ENCODE measurements around the gene TFDP3. TPM values are rescaled to one million over a fixed set of nuclear protein-coding genes. Genes with fewer than 3 reads are reported as not detected.
A peak's percentile ranks its signal among the peaks of the same experiment; 100 is the strongest.

Gene TFDP3
- total RNA-seq, 3 donors from 2014 or later = not detected

DNA sequence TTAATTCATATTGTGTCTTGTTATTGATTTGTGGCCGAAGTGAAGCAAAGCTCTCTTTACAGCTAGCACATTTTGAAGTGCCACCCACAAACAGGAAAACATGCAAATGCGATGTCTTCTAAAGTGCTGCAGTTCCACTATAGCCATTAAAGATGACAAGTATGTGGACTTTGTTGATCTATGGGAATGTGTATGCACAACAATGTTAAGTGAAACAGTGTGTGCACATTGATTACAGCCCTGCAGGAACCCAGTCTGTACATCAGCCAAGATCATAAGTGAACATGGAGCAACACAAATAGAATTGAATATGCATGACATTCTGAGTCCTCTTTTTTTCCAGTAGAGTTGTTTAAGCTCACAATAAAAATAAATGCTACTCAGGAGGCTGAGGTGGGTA is 43.0 kb downstream of the TFDP3 start:
- intact Hi-C loops (cut with DNase I, micrococcal nuclease) = loop anchor here in 1 of 2 donors (10.0 kb wide), 1 partner anchor 130 kb away; no protein-coding TSS in a partner anchor
- Histone ChIP-seq H3K36me3 (ENCODE audit: low read depth) (no peaks in the 10 kb centered on the region), H3K9me3 (no peaks in the 10 kb centered on the region), H3K4me1 (ENCODE audit: low read depth) (no peaks in the 10 kb centered on the region), H3K4me3 (no peak overlapping the region)
- no peak for DNase-seq
- TF ChIP-seq CTCF (IDR thresholded peaks at IDR 0.05) = no peak
- no peak for ATAC-seq

DNA sequence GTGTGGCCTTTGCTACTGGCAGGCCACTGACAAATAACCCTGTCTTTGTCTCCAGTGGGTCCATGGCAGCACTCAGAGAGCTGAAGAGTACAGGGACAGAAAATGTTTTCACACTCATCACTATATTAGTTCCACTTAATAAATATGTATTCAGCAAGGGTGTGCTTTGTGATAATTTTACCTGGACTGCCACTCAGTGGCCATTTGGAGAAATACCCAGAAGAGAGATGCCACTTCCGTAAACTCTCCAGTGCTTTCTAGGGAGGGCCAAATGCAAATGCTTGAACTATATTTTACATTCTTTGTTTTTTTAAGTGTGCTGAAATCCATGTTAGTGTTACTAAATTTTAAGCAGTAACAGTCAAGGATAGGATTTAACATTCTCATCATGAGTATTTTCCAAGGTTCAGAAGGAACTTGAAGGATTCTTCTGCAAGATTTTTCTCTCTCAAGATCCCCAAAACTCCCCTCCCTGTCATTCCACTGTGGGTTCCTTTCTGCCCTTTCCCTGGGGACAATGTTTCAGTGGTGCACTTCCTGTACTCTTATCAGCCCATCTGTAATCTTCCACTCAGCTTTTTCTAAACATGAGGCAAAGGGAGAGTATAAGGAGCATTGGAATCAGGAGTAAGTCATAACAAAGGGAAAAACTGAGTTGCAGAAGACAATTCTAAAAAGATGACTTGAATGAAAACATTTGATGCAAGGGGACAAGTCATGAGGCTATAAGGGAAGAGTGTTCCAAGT is 46.0 kb downstream of the TFDP3 start:
- Histone ChIP-seq H3K36me3 (ENCODE audit: low read depth) (no peaks in the 10 kb centered on the region), H3K4me3 (no peak overlapping the region), H3K4me1 (ENCODE audit: low read depth) (no peaks in the 10 kb centered on the region), H3K9me3 (no peaks in the 10 kb centered on the region)
- peak; percentile 61 for ATAC-seq
- DNase-seq = peak in 1 of 3 donors; percentile 25
- peak; percentile 7 for TF ChIP-seq CTCF (IDR thresholded peaks at IDR 0.05)
- intact Hi-C loops (cut with DNase I, micrococcal nuclease) = loop anchor here in 1 of 2 donors (10.0 kb wide), 1 partner anchor 127 kb away; no protein-coding TSS in a partner anchor

Other genes starting within 250 kb of the TFDP3 start
- gene USP26, start 121.2 kb downstream of the TFDP3 start, total RNA-seq = not detected
- gene GPC4, start 197.1 kb upstream of the TFDP3 start, total RNA-seq = 10 to 100 TPM; 12.7 to 33.5 (median 18.4) TPM

Data from mucosa of descending colon (tissue), 3 donors.